NCI-H1092 treated with DMSO at 0.1 percent for 48 hours (cell line): Measurements from ENCODE around the gene HAUS1.
"Not testable (repeated sequence)": the region's sequence is repeated elsewhere in the genome, so short reads cannot be mapped to it uniquely, and the experiment has no call there.

Source experiments
- DNase-seq: peaks from one replicate; lab custom pipeline; 2025; lab: John Stamatoyannopoulos, UW

HAUS1 gene

DNA sequence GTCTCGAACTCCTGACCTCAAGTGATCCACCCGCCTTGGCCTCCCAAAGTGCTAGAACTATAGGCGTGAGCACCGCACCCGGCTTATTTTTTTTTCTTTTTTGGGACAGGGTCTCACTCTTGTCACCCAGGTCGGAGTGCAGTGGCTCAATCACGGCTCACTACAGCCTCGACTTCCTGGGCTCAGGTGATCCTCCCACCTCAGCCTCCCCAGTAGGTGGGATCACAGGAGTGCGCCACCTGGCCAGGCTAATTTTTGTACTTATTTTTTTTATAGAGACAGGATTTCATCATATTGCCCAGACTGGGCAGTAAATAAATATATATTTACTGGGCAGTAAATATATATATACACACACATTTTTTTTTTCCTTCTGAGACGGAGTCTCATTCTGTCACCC, 8.7 kb upstream of the HAUS1 start:
- no peak for DNase-seq

- peak; percentile 11 for DNase-seq
Measured at GRCh38 chr18:46096651-46097300, 7.4 kb upstream of the HAUS1 start.

- DNase-seq, result no peak
Measured at GRCh38 chr18:46097431-46097800, 6.8 kb upstream of the HAUS1 start.

DNA sequence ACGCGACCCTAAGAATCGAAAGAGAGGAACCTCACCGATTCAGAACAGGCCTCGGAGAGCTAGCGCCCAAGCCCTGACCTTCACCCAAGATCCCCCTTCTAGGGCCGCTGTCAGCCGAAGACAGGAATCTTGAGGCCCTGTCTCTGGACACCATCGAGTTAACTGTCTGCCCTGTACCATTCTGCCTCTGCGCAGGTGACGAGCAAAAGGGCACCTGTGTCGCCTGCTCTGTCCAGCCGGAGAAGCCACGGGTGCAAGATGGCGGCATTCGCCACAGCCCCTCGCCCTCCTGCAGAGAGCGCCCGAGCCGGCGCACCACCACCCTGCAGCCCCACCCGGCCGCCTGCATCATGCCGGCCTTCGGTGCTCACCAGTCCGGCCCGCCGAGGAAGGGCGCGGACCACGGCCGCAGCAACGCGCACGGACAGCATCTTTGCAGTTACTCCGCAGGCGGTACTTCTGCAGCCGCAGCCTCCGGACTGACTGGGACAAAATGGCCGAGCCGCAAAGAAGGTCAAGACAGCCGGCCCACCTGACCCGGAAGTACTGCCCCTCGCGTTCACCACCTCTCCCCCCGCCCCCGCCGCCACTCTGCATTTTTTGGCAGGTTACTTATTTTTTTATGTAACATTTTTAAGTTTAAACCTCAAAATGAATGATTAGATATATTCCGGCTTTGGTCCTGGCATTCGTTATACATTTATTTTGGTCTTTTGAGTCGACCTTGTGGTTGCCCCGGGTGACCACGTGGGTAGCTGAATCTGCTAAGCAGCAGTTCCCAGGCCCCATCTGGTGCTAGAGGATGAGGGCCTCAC, 6.2 kb upstream of the HAUS1 start, which contains the start of gene ATP5F1A:
Gene ATP5F1A, minus strand, starts transcription at position 496 of the 815 bp plus-strand sequence. Its CDS starts 65 bp downstream, at position 431.
- DNase-seq, result peak; percentile 96

- DNase-seq, result peak; percentile 49
Measured at GRCh38 chr18:46098616-46098933, 5.6 kb upstream of the HAUS1 start.

GRCh38 chr18:46099463-46099862, 4.7 kb upstream of the HAUS1 start:
- DNase-seq, result no peak

DNA sequence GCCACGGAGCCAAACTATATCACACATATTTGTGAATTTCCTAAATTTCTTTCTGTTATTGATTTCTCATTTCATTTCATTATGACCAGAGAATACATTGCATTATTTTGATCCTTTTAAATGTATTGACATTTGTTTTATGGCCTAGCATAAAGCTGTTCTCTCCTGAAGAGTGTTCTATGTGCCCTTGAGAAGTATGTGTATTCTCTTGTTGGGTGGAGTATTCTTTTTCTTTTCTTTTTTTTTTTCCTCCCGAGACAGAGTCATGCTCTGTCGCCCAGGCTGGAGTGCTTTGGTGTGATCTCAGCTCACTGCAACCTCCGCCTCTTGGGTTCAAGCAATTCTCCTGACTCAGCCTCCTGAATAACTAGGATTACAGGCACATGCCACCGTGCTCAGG, 5.2 kb downstream of the HAUS1 start:
- no peak for DNase-seq

DNA sequence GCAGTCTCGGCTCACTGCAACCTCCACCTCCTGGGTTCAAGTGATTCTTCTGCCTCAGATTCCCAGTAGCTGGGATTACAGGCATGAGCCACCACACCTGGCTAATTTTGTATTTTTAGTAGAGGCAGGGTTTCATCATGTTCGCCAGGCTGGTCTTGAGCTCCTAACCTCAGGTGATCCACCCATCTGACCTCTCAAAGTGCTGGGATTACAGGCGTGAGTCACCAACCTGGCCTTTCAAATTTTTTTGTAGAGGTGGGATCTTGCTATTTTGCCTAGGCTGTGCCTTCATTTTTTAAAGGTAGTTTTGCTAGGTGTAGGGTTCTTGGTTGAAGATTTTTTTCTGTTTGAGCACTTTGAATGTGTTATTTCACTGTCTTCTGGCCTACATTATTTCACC, 6.2 kb downstream of the HAUS1 start:
- DNase-seq, result no peak

DNA sequence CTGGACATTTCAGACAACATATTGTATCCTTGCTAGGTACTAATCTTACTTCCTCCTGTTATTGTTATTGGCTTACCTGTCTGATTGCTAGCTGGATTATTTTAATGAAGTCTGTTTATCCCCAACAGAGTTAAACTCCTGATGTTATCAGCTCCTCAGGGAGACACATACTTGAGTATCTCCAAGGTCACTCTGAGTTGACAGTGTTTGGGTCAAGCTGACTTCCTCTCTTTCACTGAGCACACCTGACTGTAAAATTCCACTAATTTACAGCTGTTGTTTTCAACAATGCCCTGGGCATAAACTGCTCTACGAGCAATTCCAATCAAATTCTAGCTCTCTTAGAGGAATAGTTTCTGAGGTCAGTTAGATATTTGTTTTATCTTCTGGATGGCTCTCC, 9.6 kb downstream of the HAUS1 start:
- no peak for DNase-seq

- not testable (repeated sequence) for DNase-seq
Measured at GRCh38 chr18:46126625-46127024, 22.4 kb downstream of the HAUS1 start.

DNA sequence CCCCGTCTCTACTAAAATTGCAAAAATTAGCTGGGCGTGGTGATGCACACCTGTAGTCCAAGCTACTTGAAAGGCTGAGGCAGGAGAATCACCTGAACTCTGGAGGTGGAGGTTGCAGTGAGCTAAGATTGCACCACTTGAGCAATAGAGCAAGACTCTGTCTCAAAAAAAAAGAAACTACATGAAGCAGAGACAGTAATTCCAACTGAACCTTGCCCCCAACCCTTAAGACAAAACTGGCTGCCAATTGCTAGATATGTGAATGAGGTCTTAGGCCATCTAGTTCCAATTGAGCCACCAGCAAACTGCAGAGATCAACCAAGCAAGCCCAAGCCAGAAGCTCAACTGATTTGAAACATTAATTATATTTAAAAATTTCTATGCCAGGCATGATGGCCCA, 25.9 kb downstream of the HAUS1 start:
- DNase-seq, result no peak

DNA sequence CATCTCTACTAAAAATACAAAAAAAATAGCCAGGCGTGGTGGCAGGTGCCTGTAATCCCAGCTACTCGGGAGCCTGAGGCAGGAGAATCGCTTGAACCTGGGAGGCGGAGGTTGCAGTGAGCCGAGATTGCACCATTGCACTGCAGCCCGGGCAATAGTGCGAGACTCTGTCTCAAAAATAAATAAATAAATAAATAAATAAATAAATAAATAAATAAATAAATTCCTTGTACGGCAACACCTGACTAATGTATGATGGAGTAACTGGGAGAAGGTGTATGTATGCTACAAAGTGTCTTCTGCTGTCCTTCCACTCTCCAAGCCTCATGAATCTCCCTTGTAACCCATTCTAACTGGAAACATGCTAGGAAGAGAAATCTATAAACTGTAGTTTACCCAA, 26.4 kb downstream of the HAUS1 start:
- not testable (repeated sequence) for DNase-seq

- no peak for DNase-seq
Measured at GRCh38 chr18:46133534-46133933, 29.3 kb downstream of the HAUS1 start.

GRCh38 chr18:46134920-46135675, 30.9 kb downstream of the HAUS1 start:
- no peak for DNase-seq

DNA sequence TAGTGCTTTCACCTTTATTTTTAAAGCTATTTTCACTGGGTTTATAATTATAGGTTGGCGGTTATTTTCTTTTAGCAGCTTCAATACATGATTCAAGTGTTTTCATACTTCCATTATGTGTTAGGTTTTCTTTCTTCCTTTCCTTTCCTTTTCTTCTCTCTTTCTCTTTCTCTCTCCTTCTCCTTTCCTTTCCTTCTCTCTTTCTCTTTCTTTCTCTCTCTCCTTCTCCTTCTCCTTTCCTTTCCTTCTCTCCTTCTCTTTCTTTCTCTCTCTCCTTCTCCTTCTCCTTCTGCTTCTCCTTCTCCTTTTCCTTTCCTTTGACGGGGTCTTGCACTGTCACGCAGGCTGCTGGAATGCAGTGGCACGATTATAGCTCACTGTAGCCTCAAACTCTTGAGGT, 36.0 kb downstream of the HAUS1 start:
- DNase-seq, result no peak

DNA sequence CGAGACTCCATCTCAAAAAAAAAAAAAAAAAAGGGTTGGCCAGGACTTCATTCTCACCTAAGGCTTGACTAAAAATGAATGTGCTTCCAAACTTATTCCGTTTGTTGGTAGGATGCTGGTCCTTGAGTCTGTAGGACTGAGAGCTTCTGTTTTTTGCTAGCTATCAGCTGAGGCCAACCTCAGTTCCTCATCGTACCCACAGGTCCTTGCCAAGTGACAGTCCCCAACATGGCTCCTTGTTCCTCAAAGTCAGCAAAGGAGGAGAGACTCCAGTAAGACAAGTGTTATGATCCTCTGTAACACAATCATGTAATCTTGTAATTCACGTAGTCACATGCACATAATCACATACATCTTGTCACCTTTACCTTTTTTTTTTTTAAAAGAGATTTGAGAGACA, 37.0 kb downstream of the HAUS1 start:
- no peak for DNase-seq

- peak; percentile 73 for DNase-seq
Measured at GRCh38 chr18:46148810-46149209, 44.6 kb downstream of the HAUS1 start.

GRCh38 chr18:46152436-46152807, 48.2 kb downstream of the HAUS1 start:
- DNase-seq, result peak; percentile 95

DNA sequence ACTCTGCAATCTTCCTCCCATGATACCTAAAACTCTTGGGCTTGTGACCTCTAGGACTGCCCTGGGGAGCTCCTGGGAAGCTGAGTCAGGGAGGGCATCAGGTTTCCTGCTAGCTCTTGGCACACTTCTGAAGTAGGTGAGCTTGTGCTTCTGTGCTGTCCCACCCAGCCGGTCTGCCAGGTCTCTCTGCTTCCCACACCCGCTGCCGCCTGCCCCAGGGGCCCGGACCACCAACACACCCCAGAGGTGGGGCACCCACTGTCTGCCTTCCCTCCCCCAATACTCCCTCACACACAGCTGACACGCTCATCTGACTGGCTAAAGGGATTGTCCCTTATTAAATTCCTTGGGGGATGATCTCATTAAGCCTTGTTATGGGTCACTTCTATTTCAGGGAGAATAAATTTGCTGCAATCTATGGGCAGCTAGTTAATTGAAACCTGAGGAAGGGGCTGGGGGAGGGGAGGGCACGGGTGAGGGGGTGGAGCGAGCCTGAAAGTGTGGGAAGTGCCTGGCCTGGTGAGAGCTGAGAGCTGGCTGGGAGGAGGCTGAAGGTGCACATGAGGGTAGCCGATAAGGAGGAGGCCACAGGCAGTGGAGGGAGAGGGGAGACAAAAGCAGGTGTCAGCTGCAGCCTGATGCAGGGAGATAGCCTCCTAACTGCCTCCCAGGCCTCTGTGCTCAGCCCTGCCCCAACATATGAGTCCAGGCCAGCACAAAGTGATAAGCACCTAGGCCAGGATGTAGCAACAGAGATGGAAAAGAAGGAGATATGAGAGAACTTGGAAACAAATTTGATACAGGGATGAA, 48.8 kb downstream of the HAUS1 start:
- DNase-seq, result peak; percentile 95

- no peak for DNase-seq
Measured at GRCh38 chr18:46155641-46156051, 51.5 kb downstream of the HAUS1 start.

GRCh38 chr18:46156124-46156745, 52.0 kb downstream of the HAUS1 start:
- no peak for DNase-seq

- DNase-seq, result no peak
Measured at GRCh38 chr18:46156843-46157242, 52.7 kb downstream of the HAUS1 start.
